ENCODE measurements around the gene CTBP1. TPM values are rescaled to one million over a fixed set of nuclear protein-coding genes. Genes with fewer than 3 reads are reported as not detected.

Gene CTBP1
- total RNA-seq, 4 donors from 2014 or later, result 145 to 255 (median 181) TPM

- DNase-seq (ENCODE audit: low spot score in 2 of 2), result no peak
- H3K27ac ChIP-seq, result no peak overlapping the region
- TF ChIP-seq POLR2AphosphoS5 (IDR thresholded peaks at IDR 0.05) (no peak), EP300 (IDR thresholded peaks at IDR 0.05) (no peak), CTCF (IDR thresholded peaks at IDR 0.05) (no peak), POLR2A (IDR thresholded peaks at IDR 0.05) (no peak)
- no peaks in the 10 kb centered on the region for H3K36me3 ChIP-seq
- no peaks in the 10 kb centered on the region for H3K4me1 ChIP-seq
- no peaks in the 10 kb centered on the region for H3K9me3 ChIP-seq
- no peak overlapping the region for H3K4me3 ChIP-seq
- 86% methylated on average over 22 of the region's 24 CpGs for WGBS
- H3K27me3 ChIP-seq, result no peaks in the 10 kb centered on the region
Measured at GRCh38 chr4:1260418-1261106, 11.6 kb upstream of the CTBP1 start.

GRCh38 chr4:1259966-1260365 lies 11.0 kb upstream of the CTBP1 start:
- TF ChIP-seq EP300 (IDR thresholded peaks at IDR 0.05) (no peak), POLR2A (IDR thresholded peaks at IDR 0.05) (no peak), CTCF (IDR thresholded peaks at IDR 0.05) (no peak), POLR2AphosphoS5 (IDR thresholded peaks at IDR 0.05) (no peak)
- Histone ChIP-seq H3K27me3 (no peaks in the 10 kb centered on the region), H3K36me3 (no peaks in the 10 kb centered on the region), H3K27ac (no peak overlapping the region), H3K4me1 (no peaks in the 10 kb centered on the region), H3K4me3 (no peak overlapping the region), H3K9me3 (no peaks in the 10 kb centered on the region)
- 84% methylated on average over 4 of the region's 4 CpGs for WGBS
- no peak for DNase-seq (ENCODE audit: low spot score in 2 of 2)

GRCh38 chr4:1258457-1258856 lies 9.5 kb upstream of the CTBP1 start:
- DNase-seq (ENCODE audit: low spot score in 2 of 2), result no peak
- 88% methylated on average over 2 of the region's 2 CpGs for WGBS
- no peak for TF ChIP-seq EP300 (IDR thresholded peaks at IDR 0.05)
- TF ChIP-seq POLR2A (IDR thresholded peaks at IDR 0.05), result no peak
- no peak for TF ChIP-seq POLR2AphosphoS5 (IDR thresholded peaks at IDR 0.05)
- no peak for TF ChIP-seq CTCF (IDR thresholded peaks at IDR 0.05)
- H3K4me1 ChIP-seq, result no peaks in the 10 kb centered on the region
- H3K27me3 ChIP-seq, result no peaks in the 10 kb centered on the region
- H3K27ac ChIP-seq, result no peak overlapping the region
- H3K9me3 ChIP-seq, result no peaks in the 10 kb centered on the region
- no peak overlapping the region for H3K4me3 ChIP-seq
- H3K36me3 ChIP-seq, result no peaks in the 10 kb centered on the region

GRCh38 chr4:1255699-1256098 lies 6.8 kb upstream of the CTBP1 start:
- H3K4me3 ChIP-seq, result no peak overlapping the region
- no peak for DNase-seq (ENCODE audit: low spot score in 2 of 2)
- peaks cover 4% of the 10 kb centered on the region for H3K4me1 ChIP-seq
- 94% methylated on average over 2 of the region's 2 CpGs for WGBS
- no peak overlapping the region for H3K27ac ChIP-seq
- TF ChIP-seq POLR2A (IDR thresholded peaks at IDR 0.05) (no peak), EP300 (IDR thresholded peaks at IDR 0.05) (no peak), POLR2AphosphoS5 (IDR thresholded peaks at IDR 0.05) (no peak), CTCF (IDR thresholded peaks at IDR 0.05) (no peak)
- H3K36me3 ChIP-seq, result no peaks in the 10 kb centered on the region
- H3K9me3 ChIP-seq, result no peaks in the 10 kb centered on the region
- no peaks in the 10 kb centered on the region for H3K27me3 ChIP-seq

- H3K4me3 ChIP-seq, result no peak overlapping the region
- H3K36me3 ChIP-seq, result no peaks in the 10 kb centered on the region
- TF ChIP-seq POLR2A (IDR thresholded peaks at IDR 0.05) (no peak), EP300 (IDR thresholded peaks at IDR 0.05) (no peak), POLR2AphosphoS5 (IDR thresholded peaks at IDR 0.05) (no peak), CTCF (IDR thresholded peaks at IDR 0.05) (no peak)
- H3K9me3 ChIP-seq, result no peaks in the 10 kb centered on the region
- peaks cover 9% of the 10 kb centered on the region for H3K4me1 ChIP-seq
- H3K27ac ChIP-seq, result no peak overlapping the region
- no peak for DNase-seq (ENCODE audit: low spot score in 2 of 2)
- H3K27me3 ChIP-seq, result no peaks in the 10 kb centered on the region
- WGBS, result 82% methylated on average over 4 of the region's 4 CpGs
Measured at GRCh38 chr4:1255151-1255550, 6.2 kb upstream of the CTBP1 start.
